Non-pigmented ciliary epithelial cell (primary cell): ENCODE measurements around the gene CCL28.
"Not testable (repeated sequence)": the region's sequence is repeated elsewhere in the genome, so short reads cannot be mapped to it uniquely, and the experiment has no call there.

Experiments
- DNase-seq: peaks from one replicate; pipeline ENCODE4 v3.0.0-alpha.2; 2010; ENCODE audit warnings: low read depth

CCL28 gene

GRCh38 chr5:43412156-43412555 is at the start of gene CCL28:
CCL28 (minus strand) TSS chr5:43412391; CDS start chr5:43412316, 75 bp downstream.
- DNase-seq, result no peak

DNA sequence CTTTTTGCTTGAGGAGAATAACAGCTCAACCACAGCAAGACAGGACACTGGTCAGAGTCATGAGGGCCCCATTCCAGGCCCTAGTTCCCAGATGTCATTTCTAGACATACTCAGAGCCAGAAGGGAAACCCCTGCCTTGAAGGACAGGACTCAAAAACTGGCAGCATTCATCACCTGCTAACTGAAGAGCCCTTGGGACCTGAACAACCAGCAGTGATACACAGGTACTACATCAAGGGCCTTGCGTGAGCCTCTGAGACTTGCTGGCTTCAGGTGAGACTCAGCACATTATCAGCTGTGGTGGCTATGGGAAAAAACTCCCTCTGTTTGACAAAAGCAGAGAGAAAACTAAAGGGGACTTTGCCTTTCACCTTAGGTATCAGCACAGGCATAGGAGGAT is 48.9 kb upstream of the CCL28 start:
- no peak for DNase-seq

GRCh38 chr5:43456556-43456955 is 44.4 kb upstream of the CCL28 start:
- DNase-seq, result no peak

DNA sequence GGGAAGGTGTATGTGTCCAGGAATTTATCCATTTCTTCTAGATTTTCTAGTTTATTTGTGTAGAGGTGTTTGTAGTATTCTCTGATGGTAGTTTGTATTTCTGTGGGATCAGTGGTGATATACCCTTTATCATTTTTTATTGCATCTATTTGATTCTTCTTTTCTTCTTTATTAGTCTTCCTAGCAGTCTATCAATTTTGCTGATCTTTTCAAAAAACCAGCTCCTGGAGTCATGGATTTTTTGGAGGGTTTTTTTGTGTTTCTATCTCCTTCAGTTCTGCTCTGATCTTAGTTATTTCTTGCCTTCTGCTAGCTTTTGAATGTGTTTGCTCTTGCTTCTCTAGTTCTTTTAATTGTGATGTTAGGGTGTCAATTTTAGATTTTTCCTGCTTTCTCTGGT is 29.4 kb upstream of the CCL28 start:
- not testable (repeated sequence) for DNase-seq

DNA sequence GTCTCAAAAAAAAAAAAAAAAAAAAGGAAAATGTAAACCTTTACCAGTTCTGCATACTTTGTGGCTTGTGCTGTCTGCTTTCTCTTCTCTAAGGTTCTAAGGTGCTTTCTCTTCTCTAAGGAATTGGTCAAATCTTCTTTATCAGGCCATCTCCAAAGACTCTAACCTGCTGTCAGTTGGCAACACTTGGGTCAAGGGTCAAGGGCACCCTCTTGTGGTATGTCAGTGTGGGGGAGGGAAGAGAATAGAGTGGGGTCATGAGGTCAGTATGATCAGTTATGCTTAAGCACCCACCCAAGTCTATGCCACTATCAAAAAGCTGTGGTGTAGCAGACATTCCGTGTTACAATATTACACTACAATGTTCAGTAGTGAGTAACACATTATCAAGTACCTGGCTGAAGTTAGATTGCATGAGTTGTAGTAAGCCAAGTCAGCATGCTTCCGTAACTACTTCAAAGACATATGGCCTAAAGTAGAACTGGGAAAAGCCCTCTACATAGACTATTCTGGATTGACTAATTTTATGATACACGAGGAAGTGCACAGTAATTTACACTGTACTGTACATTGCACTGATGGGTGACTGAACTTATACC is 25.0 kb upstream of the CCL28 start:
- no peak for DNase-seq

DNA sequence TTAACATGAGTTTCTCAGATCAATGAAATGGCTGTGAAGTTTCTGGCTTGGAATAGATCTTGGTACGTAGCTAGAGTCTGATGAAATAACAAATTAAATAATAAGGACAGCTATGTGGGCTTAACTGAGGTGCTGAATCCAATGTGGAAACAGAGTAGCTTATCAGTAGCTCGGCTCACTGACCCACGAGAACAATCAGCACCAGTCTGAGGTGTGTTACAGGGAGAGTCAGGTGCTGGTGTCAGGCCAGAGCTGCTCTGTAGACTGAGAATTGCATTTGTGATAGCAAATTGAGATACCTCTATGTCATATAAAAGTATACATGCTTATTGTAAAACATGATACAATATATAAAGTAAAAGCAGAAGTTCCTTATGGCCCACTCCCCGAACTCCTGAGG is 21.2 kb upstream of the CCL28 start:
- no peak for DNase-seq

- peak; percentile 36 for DNase-seq
These were observed 20.5 kb upstream of the CCL28 start for GRCh38 chr5:43432486-43433375.

GRCh38 chr5:43429706-43430105 is 17.5 kb upstream of the CCL28 start:
- no peak for DNase-seq

- DNase-seq, result no peak
These were observed 16.8 kb upstream of the CCL28 start for GRCh38 chr5:43429016-43429415.

DNA sequence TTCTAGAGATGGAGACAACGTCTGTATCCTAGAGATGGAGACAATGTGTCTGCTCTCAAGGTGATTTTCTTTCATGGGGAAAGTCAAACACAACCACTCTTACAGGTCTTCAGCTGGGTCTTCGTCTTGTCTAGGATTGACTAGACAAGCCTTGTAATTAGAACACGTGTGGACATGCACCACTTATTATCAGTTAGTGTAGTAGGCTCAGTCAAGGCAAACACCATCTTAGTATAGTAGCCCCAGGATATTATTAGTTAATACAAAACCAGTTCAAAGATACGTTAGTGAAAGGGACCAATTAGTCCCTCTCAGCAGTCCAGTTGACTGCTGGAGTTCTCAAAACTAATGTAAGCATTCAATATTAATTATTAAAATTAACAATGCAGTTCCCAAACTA is 15.1 kb upstream of the CCL28 start:
- DNase-seq, result no peak

- peak; percentile 71 for DNase-seq
These were observed 13.8 kb upstream of the CCL28 start for GRCh38 chr5:43425983-43426382.

DNA sequence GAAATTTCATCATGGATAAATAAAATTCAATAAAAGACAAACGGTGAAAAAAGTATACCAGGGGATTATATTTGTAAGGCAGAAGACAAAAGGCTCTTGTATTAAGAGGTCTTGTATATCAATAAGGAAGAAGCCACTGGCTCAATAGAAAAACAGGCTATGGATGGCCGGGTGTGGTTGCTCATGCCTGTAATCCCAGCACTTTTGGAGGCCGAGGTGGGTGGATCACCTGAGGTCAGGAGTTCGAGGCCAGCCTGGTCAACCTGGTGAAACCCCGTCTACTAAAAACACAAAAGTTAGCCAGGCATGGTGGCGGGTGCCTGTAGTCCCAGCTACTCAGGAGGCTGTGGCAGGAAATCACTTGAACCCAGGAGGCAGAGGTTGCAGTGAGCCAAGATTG is 10.9 kb upstream of the CCL28 start:
- DNase-seq, result not testable (repeated sequence)

- no peak for DNase-seq
These were observed 10.0 kb upstream of the CCL28 start for GRCh38 chr5:43422143-43422542.

- no peak for DNase-seq
These were observed 9.4 kb upstream of the CCL28 start for GRCh38 chr5:43421450-43422133.

GRCh38 chr5:43420241-43420640 is 8.1 kb upstream of the CCL28 start:
- no peak for DNase-seq

DNA sequence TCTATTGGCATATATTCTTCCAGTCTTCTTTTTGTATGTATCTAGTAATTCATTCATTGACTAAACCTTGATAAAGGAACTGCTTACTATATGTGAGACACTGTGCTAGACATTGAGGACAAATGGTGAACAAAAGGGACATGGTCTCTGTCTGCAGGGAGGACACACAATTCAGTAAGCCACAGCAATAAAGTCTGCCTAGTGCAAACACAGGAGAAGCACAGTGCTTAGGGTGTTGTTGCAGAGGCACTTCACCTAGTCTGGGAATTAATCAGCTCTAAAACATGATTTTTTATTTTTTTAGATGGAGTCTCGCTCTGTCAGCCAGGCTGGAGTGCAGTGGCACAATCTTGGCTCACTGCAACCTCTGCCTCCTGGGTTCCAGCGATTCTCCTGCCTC is 6.4 kb upstream of the CCL28 start:
- DNase-seq, result no peak

DNA sequence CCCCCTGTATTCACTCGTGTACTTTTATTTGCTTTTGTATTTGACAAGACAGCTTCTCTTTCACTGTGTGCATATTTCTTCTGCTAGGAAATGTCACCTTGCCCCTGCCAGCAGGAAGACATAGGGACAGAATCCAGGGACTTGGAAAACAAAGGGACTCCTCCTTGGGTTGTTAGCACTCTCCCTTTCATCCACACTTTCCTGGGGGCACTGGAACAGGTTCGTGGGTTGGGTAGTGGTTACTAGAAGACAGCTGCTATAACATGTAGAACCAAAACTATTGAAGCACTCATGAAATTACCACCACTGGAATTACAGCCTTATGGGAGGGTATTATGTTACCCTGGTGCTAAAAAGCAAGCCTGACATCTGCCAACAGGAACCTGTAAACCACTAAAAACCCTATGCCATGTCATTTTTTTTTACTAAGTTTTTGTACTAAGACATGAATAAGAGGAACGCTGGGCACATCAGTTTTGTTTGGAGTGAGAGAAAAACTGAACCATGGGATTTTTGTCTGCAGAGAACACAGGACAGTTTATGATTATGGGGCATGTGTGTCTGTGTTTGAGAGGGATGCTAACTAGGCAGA is 4.7 kb upstream of the CCL28 start:
- DNase-seq, result no peak

DNA sequence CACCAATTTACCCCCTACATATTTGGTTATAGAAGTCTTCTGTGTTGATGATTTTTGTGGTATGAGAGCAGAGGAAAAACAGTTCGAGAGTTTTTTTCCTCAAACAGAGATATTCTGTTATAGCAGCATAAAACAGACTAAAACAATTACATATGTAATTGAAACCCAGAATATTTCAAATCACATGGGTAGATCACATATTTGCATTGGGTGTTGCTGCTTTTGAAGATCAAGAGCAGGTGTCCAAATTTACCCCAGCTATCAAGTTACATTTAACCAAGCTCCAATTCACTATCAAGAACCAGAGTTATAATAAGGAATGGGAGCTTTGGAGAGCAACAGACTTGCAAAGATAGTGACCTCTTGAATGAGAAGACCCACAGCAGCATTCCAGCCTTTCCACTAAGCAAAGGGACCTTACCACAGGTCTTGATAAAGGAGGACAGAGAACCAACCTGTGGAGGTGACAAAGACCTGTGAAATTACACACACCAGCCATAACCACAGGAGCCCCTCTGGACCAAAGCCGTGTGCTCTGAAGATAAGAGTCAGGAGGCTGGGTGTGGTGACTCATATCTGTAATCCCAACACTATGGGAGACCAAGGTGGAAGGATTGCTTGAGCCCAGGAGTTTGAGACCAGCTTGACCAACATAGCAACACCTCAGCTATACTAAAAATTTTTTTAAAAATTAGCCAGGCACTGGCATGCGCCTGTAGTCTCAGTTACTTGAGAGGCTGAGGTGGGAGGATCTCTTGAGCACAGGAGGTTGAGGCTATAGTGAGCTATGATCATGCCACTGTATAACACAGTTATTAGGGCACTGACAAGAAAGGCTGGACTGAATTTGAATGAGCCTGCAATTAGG is 4.0 kb upstream of the CCL28 start:
- no peak for DNase-seq

DNA sequence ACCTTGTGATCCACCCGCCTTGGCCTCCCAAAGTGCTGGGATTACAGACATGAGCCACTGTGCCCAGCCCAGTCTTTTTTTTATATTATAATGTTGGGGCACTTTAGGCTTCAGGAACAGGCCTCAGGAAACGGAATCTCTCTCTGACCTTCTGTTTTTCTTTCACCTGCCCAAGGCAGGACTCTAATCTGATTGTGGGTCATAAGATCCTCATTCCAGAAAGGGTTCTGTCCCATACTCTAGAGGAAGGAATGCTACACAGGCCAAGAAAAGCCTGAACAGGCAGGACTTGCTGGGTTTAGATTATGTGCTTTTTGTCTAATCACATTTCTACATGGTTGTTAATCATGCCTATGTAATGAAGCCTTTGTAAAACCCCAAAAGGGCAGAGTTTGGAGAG is 1.8 kb upstream of the CCL28 start:
- no peak for DNase-seq

DNA sequence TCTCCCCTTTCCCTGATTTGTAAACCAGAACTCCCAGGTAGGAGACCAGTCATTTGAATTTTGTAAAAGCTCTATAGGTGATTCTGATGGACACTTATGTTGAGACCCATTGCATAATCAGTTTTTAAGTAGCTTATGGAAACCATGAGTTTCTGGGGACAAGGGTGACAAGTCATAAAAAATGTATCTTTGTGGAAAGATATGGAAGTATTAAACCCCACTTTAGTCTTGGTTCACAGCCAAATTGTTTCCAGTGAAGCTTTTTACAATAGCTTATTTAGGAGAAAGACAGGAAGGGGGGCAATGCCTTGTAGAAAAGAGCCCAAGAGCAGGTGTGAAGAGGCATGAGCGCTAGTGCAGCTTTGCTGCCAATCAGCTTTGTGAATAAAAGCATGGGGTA is 453 bp upstream of the CCL28 start:
- no peak for DNase-seq

GRCh38 chr5:43411495-43411894 is 696 bp downstream of the CCL28 start:
- DNase-seq, result no peak

DNA sequence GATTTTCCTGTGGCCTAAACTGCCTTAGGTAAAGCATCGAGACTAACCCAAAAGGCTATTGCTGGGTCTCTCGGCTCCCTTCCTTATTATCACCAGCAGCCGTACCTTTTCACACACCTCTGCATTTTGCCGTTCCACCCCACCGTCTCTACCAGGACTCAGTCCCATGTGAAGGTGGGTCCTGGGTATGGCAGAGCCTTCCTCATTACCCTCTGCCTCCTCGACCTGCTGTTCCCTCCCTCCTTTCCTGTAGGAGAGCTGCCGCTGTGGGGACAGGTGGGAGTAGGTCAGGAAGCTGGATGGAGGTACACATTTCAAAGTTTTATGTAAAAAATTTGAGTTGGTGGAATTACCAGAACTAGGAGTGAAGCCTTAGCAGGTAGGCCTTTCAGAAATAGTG is 1.8 kb downstream of the CCL28 start:
- DNase-seq, result no peak
